Panc1 (cell line): Measurements from ENCODE around the gene CAMK2B.

Source experiments
- CTCF ChIP-seq: fragments of 450-650 bp; IDR thresholded peaks from 2 replicates; pipeline ENCODE4 v1.5.1; 2017; ENCODE audit warnings: mild to moderate bottlenecking
- POLR2AphosphoS5 ChIP-seq: IDR thresholded peaks from 2 replicates; pipeline ENCODE4 v1.6.1; 2012; ENCODE audit warnings: mild to moderate bottlenecking, low read depth, low read length, moderate library complexity
- REST ChIP-seq, 2 experiments: IDR thresholded peaks; 2 replicates each; pipeline ENCODE4 v1.6.1; 2011 to 2012; ENCODE audit warnings: low read depth in 2 of 2, control low read depth in 1 of 2, low read length in 1 of 2, mild to moderate bottlenecking in 1 of 2, moderate library complexity in 1 of 2; ENCODE audit not compliant: insufficient read depth in 1 of 2
- SIN3A ChIP-seq: IDR thresholded peaks from 2 replicates; pipeline ENCODE4 v1.6.1; 2012; ENCODE audit warnings: low read depth, mild to moderate bottlenecking, low read length, moderate library complexity, borderline replicate concordance; ENCODE audit not compliant: insufficient read depth

DNA sequence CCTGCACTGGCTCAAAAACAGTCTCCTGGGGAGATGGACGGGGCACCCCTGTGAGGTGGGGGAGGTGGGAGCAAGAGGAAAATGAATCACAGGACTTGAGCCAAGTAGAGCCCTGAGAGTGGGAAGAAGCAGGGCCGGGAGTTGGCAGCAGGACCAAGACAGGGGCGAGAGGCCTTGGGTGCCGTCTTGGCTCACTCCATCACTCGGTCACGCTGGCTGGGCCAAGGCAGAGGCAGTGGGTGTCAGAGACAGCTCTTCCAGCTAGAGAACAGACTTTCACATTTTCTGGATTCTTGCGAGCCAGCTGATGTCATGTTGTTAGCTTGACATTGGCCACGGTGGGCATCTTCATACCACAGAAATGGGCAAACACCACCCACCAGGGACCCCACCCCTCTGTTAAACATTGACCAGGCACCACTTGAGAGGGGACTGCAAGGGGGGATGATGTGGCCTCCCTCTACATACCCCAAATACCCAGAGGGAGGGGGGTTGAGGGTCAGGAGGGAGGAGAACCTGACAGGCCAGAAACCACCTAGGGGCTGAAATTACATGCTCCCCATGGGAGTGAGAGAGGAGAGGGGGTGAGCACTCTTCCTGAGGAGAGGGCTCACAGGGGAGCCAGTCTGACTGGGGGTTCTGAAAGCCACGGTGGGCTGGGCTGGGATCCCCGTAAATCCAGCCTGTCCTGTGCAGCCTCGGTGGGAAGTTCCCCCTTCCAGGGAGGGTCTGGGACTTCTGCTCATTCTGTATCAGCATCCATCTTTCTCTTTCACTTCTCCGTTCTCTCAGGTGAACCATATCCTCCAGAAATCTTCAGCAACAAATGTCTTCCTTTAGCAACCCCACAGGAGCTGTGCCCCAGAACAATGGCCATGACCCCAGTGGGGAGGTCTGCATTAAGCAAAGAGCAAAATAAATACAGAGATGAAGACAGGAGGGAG is 19.6 kb downstream of the CAMK2B start:
- TF ChIP-seq CTCF, result no peak
- TF ChIP-seq REST (IDR thresholded peaks at IDR 0.05; ENCODE audit: insufficient read depth in 1 of 2, low read depth in 2 of 2, low read length in 1 of 2), result no peak
- no peak for TF ChIP-seq POLR2AphosphoS5
- no peak for TF ChIP-seq SIN3A
